C4-2B (cell line): Measurements from ENCODE around the gene FKBP6.

Source experiments
- ZFX ChIP-seq: fragments of 450-650 bp; IDR thresholded peaks from 2 replicates; pipeline ENCODE4 v1.6.1; 2017
- TF ChIP-seq, protein P1 (sequence below): fragments of 450-650 bp; conservative IDR thresholded peaks from 2 replicates; pipeline ENCODE4 v1.5.1; 2017; ENCODE audit warnings: mild to moderate bottlenecking

DNA sequence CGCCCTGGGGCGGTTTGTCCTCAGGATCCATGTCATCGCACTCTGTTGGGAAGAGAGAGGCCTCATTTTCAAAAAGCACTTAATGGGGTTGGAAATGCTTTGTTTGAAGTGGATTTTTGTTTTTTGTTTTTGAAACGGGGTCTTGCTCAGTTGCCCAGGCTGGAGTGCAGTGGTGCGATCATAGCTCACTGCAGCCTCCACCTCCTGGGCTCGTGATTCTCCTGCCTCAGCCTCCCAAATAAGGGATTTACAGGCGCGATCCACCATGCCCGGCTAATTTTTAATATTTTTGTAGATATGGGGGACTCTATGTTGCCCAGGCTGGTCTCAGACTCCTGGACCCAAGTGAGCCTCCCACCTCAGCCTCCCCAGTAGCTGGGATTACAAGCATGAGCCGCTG lies 735 bp downstream of the FKBP6 start:
- TF ChIP-seq, protein P1, sequence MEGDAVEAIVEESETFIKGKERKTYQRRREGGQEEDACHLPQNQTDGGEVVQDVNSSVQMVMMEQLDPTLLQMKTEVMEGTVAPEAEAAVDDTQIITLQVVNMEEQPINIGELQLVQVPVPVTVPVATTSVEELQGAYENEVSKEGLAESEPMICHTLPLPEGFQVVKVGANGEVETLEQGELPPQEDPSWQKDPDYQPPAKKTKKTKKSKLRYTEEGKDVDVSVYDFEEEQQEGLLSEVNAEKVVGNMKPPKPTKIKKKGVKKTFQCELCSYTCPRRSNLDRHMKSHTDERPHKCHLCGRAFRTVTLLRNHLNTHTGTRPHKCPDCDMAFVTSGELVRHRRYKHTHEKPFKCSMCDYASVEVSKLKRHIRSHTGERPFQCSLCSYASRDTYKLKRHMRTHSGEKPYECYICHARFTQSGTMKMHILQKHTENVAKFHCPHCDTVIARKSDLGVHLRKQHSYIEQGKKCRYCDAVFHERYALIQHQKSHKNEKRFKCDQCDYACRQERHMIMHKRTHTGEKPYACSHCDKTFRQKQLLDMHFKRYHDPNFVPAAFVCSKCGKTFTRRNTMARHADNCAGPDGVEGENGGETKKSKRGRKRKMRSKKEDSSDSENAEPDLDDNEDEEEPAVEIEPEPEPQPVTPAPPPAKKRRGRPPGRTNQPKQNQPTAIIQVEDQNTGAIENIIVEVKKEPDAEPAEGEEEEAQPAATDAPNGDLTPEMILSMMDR: no peak
- no peak for TF ChIP-seq ZFX
